Trophoblast cell (in vitro differentiated cells and primary cell): Measurements from ENCODE around the gene KCNG3.

Experiments used
- DNase-seq, 2 donors: peaks; one replicate each; pipeline ENCODE4 v3.0.0-alpha.2; 2016
- H2AFZ ChIP-seq: 2 replicates; pipeline ENCODE4 v1.6.1; 2013; ENCODE audit warnings: low read length, moderate library complexity, mild to moderate bottlenecking; ENCODE audit not compliant: insufficient read depth, poor library complexity
- H2AK5ac ChIP-seq: 2 replicates; pipeline ENCODE4 v1.6.1; 2013; ENCODE audit warnings: mild to moderate bottlenecking, low read length
- H2BK120ac ChIP-seq: 2 replicates; pipeline ENCODE4 v1.6.1; 2013; ENCODE audit warnings: low read length, mild to moderate bottlenecking, moderate library complexity; ENCODE audit not compliant: insufficient read depth, poor library complexity
- H2BK12ac ChIP-seq: 2 replicates; pipeline ENCODE4 v1.6.1; 2013; ENCODE audit warnings: mild to moderate bottlenecking, low read length, moderate library complexity
- H2BK5ac ChIP-seq: 2 replicates; pipeline ENCODE4 v1.6.1; 2013; ENCODE audit warnings: low read length, low read depth, moderate library complexity, mild to moderate bottlenecking; ENCODE audit not compliant: poor library complexity
- H3K14ac ChIP-seq: 2 replicates; pipeline ENCODE4 v1.6.1; 2013; ENCODE audit warnings: mild to moderate bottlenecking, low read length
- H3K18ac ChIP-seq: 2 replicates; pipeline ENCODE4 v1.6.1; 2013; ENCODE audit warnings: mild to moderate bottlenecking, low read length
- H3K23ac ChIP-seq: 2 replicates; pipeline ENCODE4 v1.6.1; 2013; ENCODE audit warnings: low read length
- H3K27ac ChIP-seq: 2 replicates; pipeline ENCODE4 v1.5.1; 2013; ENCODE audit warnings: low read depth, mild to moderate bottlenecking, inconsistent platforms, low read length, moderate library complexity
- H3K27me3 ChIP-seq: 2 replicates; pipeline ENCODE4 v1.6.1; 2013; ENCODE audit warnings: inconsistent platforms, mild to moderate bottlenecking, low read length, moderate library complexity; ENCODE audit not compliant: insufficient read depth
- H3K36me3 ChIP-seq, 2 experiments: 1 replicate in 1 of 2; 2 replicates in 1 of 2; pipeline ENCODE4 v1.6.1; 2013; ENCODE audit warnings: low read length in 2 of 2, mild to moderate bottlenecking in 2 of 2, moderate library complexity in 1 of 2; ENCODE audit not compliant: insufficient read depth in 2 of 2, control insufficient read depth in 1 of 2
- H3K4ac ChIP-seq: 2 replicates; pipeline ENCODE4 v1.6.1; 2013; ENCODE audit warnings: low read depth, mild to moderate bottlenecking, low read length, moderate library complexity
- H3K4me1 ChIP-seq, 2 experiments: 1 replicate in 1 of 2; 2 replicates in 1 of 2; pipeline ENCODE4 v1.6.1; 2013; ENCODE audit warnings: low read length in 2 of 2, mild to moderate bottlenecking in 2 of 2, moderate library complexity in 1 of 2; ENCODE audit not compliant: insufficient read depth in 2 of 2, control insufficient read depth in 1 of 2
- H3K4me2 ChIP-seq: 2 replicates; pipeline ENCODE4 v1.6.1; 2013; ENCODE audit warnings: inconsistent platforms, mild to moderate bottlenecking, low read length, moderate library complexity
- H3K4me3 ChIP-seq: 2 replicates; pipeline ENCODE4 v1.5.1; 2013; ENCODE audit warnings: mild to moderate bottlenecking, low read depth, low read length, inconsistent platforms
- H3K79me1 ChIP-seq: one replicate; pipeline ENCODE4 v1.6.1; 2013; ENCODE audit warnings: low read length
- H3K79me2 ChIP-seq: 2 replicates; pipeline ENCODE4 v1.6.1; 2013; ENCODE audit warnings: low read length, mild to moderate bottlenecking; ENCODE audit not compliant: control insufficient read depth, insufficient read depth, poor library complexity
- H3K9ac ChIP-seq: 2 replicates; pipeline ENCODE4 v1.6.1; 2013; ENCODE audit warnings: mild to moderate bottlenecking, low read length
- H3K9me3 ChIP-seq: 2 replicates; pipeline ENCODE4 v1.6.1; 2013; ENCODE audit warnings: low read depth, mild to moderate bottlenecking, control low read depth, inconsistent platforms, low read length; ENCODE audit not compliant: insufficient read depth
- H4K12ac ChIP-seq: 2 replicates; pipeline ENCODE4 v1.6.1; 2013; ENCODE audit warnings: low read depth, mild to moderate bottlenecking, low read length, moderate library complexity
- H4K8ac ChIP-seq: 2 replicates; pipeline ENCODE4 v1.6.1; 2013; ENCODE audit warnings: low read depth, mild to moderate bottlenecking, low read length, moderate library complexity
- H4K91ac ChIP-seq: one replicate; pipeline ENCODE4 v1.6.1; 2013; ENCODE audit warnings: low read depth, mild to moderate bottlenecking, low read length, moderate library complexity
- WGBS: extraction: QIAGEN DNeasy Blood & Tissue Kit; methylation state at CpG from one replicate; pipeline ENCODE4 v1.1.7; 2013; ENCODE audit warnings: missing lambda C conversion rate; ENCODE audit not compliant: insufficient read length, insufficient coverage; ENCODE audit errors: extremely low coverage; 5-methylcytosine and 5-hydroxymethylcytosine counted together

KCNG3 gene

GRCh38 chr2:42425697-42426096, 68.1 kb downstream of the KCNG3 start:
- Histone ChIP-seq H3K9ac (no peak overlapping the region), H3K4me3 (no peak overlapping the region), H3K79me1 (no peaks in the 10 kb centered on the region), H4K91ac (no peak overlapping the region), H2BK120ac (no peak overlapping the region), H3K36me3 (no peaks in the 10 kb centered on the region), H3K14ac (no peak overlapping the region), H3K18ac (no peak overlapping the region), H3K4me2 (no peak overlapping the region), H3K79me2 (no peaks in the 10 kb centered on the region), H3K27ac (no peak overlapping the region), H2BK12ac (no peak overlapping the region), H2AK5ac (no peak overlapping the region), H3K4me1 (no peaks in the 10 kb centered on the region), H4K8ac (no peak overlapping the region), H2BK5ac (no peak overlapping the region), H2AFZ (no peak overlapping the region), H3K23ac (no peak overlapping the region), H4K12ac (no peak overlapping the region), H3K9me3 (no peaks in the 10 kb centered on the region), H3K27me3 (no peaks in the 10 kb centered on the region), H3K4ac (no peak overlapping the region)
- WGBS = no CpG with 5 or more reads among the region's 3 CpGs
- DNase-seq = no peak

- Histone ChIP-seq H3K14ac (no peak overlapping the region), H3K36me3 (no peaks in the 10 kb centered on the region), H3K27ac (no peak overlapping the region), H2BK12ac (no peak overlapping the region), H2AFZ (no peak overlapping the region), H3K9me3 (no peaks in the 10 kb centered on the region), H3K27me3 (no peaks in the 10 kb centered on the region), H3K18ac (no peak overlapping the region), H3K4me1 (no peaks in the 10 kb centered on the region), H4K12ac (no peak overlapping the region), H3K9ac (no peak overlapping the region), H3K4ac (no peak overlapping the region), H2AK5ac (no peak overlapping the region), H4K91ac (no peak overlapping the region), H3K79me2 (no peaks in the 10 kb centered on the region), H2BK120ac (no peak overlapping the region), H3K23ac (no peak overlapping the region), H3K79me1 (no peaks in the 10 kb centered on the region), H2BK5ac (no peak overlapping the region), H3K4me3 (no peak overlapping the region), H3K4me2 (no peak overlapping the region), H4K8ac (no peak overlapping the region)
- DNase-seq = no peak
- WGBS = no CpG with 5 or more reads among the region's 4 CpGs
Measured at GRCh38 chr2:42424033-42424432, 69.7 kb downstream of the KCNG3 start.

- Histone ChIP-seq H3K9me3 (no peaks in the 10 kb centered on the region), H2BK5ac (no peak overlapping the region), H2BK120ac (no peak overlapping the region), H3K14ac (no peak overlapping the region), H3K79me1 (no peaks in the 10 kb centered on the region), H3K4me1 (no peaks in the 10 kb centered on the region), H3K4me2 (no peak overlapping the region), H3K4ac (no peak overlapping the region), H3K9ac (no peak overlapping the region), H2BK12ac (no peak overlapping the region), H4K8ac (no peak overlapping the region), H3K27me3 (no peaks in the 10 kb centered on the region), H3K18ac (no peak overlapping the region), H2AK5ac (no peak overlapping the region), H3K79me2 (no peaks in the 10 kb centered on the region), H3K36me3 (no peaks in the 10 kb centered on the region), H3K23ac (no peak overlapping the region), H4K91ac (no peak overlapping the region), H2AFZ (no peak overlapping the region), H3K27ac (no peak overlapping the region), H4K12ac (no peak overlapping the region), H3K4me3 (no peak overlapping the region)
- no peak for DNase-seq
- no CpG with 5 or more reads among the region's 3 CpGs for WGBS
Measured at GRCh38 chr2:42421601-42422239, 72.1 kb downstream of the KCNG3 start.

- no peak overlapping the region for H4K91ac ChIP-seq
- no peak overlapping the region for H3K4ac ChIP-seq
- H2AK5ac ChIP-seq = no peak overlapping the region
- H3K36me3 ChIP-seq = no peaks in the 10 kb centered on the region
- no peaks in the 10 kb centered on the region for H3K4me1 ChIP-seq
- H3K79me1 ChIP-seq = no peaks in the 10 kb centered on the region
- no peaks in the 10 kb centered on the region for H3K79me2 ChIP-seq
- DNase-seq = no peak
- H3K14ac ChIP-seq = no peak overlapping the region
- no peak overlapping the region for H3K4me3 ChIP-seq
- H2BK12ac ChIP-seq = no peak overlapping the region
- H3K9me3 ChIP-seq = no peaks in the 10 kb centered on the region
- H2BK5ac ChIP-seq = no peak overlapping the region
- no peak overlapping the region for H4K12ac ChIP-seq
- no peak overlapping the region for H3K23ac ChIP-seq
- H3K9ac ChIP-seq = no peak overlapping the region
- no CpG with 5 or more reads among the region's 3 CpGs for WGBS
- H3K27me3 ChIP-seq = no peaks in the 10 kb centered on the region
- H3K4me2 ChIP-seq = no peak overlapping the region
- H3K18ac ChIP-seq = no peak overlapping the region
- no peak overlapping the region for H2AFZ ChIP-seq
- H4K8ac ChIP-seq = no peak overlapping the region
- no peak overlapping the region for H2BK120ac ChIP-seq
- H3K27ac ChIP-seq = no peak overlapping the region
Measured at GRCh38 chr2:42421157-42421485, 72.7 kb downstream of the KCNG3 start.
